Measurements from ENCODE around the gene TWF2.

TWF2 gene

DNA sequence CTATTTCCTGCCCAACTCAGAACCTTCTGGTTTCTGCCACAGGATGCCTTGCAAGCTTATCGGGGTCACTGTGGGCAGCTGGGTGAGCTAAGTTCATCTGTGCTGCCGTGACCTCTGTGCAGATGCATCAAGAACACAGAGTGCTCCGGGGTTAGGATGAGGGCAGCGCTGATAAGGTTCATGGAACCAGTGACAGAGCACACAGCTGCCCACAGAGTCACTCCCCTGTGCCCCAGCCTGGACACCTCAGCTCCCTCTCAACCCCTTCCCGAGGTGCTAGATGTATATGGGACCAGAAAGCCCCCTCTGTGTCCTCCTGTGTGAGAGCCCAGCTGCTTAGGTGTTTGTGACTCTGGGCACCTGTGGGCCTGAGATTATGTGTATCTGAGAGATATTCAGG is 56.8 kb downstream of the TWF2 start:
- DNase-seq (ENCODE audit: low read depth in 2 of 2) = no peak

DNA sequence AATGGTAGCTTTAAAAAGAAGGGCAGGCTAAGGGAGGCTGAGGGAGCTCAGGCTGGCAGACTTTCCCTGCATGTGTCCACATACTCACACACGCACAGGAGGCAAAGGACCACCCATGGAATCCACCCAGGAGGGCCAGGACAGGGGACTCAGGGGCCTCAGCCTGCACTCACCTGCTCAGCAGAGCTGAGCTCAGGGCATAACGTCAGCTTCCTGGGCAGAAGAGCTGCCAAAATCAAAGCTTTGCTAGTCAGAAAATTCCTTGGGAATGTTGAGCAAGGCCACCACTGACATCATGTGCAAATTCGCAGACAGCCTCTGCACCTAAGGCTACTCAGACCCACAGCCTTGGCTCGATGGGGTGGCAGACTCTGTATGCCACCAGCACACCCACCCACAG is 57.4 kb downstream of the TWF2 start:
- no peak for DNase-seq (ENCODE audit: low read depth in 2 of 2)
